ENCODE data around the gene SIGLEC12.

DNA sequence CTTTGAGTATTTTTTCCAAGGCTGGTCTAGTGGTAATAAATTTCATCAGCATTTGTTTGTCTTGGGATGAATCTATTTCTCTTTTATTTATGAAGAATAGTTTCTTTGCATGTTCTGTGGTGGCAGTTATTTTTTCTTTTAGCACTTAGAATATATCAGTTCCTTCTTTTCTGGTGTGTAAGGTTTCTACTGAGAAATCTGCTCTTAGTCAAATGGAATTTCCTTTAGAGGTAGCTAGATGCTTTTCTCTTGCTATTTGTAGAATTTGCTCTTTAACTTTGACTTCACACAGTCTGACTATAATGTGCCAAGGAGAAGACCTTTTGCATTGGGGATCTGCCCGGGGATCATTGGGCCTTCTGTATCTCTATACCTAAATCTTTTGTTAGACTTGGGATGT lies 33.9 kb upstream of the SIGLEC12 start:
- TF ChIP-seq, protein P1, sequence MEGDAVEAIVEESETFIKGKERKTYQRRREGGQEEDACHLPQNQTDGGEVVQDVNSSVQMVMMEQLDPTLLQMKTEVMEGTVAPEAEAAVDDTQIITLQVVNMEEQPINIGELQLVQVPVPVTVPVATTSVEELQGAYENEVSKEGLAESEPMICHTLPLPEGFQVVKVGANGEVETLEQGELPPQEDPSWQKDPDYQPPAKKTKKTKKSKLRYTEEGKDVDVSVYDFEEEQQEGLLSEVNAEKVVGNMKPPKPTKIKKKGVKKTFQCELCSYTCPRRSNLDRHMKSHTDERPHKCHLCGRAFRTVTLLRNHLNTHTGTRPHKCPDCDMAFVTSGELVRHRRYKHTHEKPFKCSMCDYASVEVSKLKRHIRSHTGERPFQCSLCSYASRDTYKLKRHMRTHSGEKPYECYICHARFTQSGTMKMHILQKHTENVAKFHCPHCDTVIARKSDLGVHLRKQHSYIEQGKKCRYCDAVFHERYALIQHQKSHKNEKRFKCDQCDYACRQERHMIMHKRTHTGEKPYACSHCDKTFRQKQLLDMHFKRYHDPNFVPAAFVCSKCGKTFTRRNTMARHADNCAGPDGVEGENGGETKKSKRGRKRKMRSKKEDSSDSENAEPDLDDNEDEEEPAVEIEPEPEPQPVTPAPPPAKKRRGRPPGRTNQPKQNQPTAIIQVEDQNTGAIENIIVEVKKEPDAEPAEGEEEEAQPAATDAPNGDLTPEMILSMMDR (IDR thresholded peaks at IDR 0.05): no peak
- TF ChIP-seq POLR2AphosphoS5 (IDR thresholded peaks at IDR 0.05) (no peak), POLR2A (IDR thresholded peaks at IDR 0.05) (no peak)

All from prostate gland (tissue), 2 donors.